HEK293 (cell line): ENCODE measurements around the gene SELENOS.

ENCODE experiments used
- CTCF ChIA-PET: fragments of 350-600 bp; formaldehyde crosslinking; extraction: SDS; loops from one replicate; lab custom pipeline; 2021; ENCODE audit warnings: antibody characterized with exemption; lab: Yijun Ruan, JAX
- POLR2A ChIA-PET: fragments of 300-600 bp; formaldehyde crosslinking; extraction: SDS; loops from one replicate; lab custom pipeline; 2020; ENCODE audit warnings: antibody characterized with exemption, inconsistent platforms; lab: Yijun Ruan, JAX
- H3K27ac ChIP-seq: fragments of 200-500 bp; sonication (Bioruptor generic); 2 replicates; pipeline ENCODE4 v1.5.1; 2014; ENCODE audit warnings: low read depth, low read length, control low read depth, inconsistent platforms; ENCODE audit errors: extremely low read depth
- H3K36me3 ChIP-seq, 2 experiments: fragments of 200-500 bp in 1 of 2; sonication (Bioruptor generic) in 1 of 2; 1 replicate in 1 of 2; 2 replicates in 1 of 2; pipeline ENCODE4 v1.5.1; 2014 to 2017; ENCODE audit warnings: inconsistent platforms in 2 of 2, low read length in 2 of 2; ENCODE audit not compliant: control insufficient read depth in 2 of 2, insufficient read depth in 1 of 2
- H3K4me1 ChIP-seq: fragments of 200-500 bp; sonication (Bioruptor generic); 2 replicates; pipeline ENCODE4 v1.5.1; 2014; ENCODE audit warnings: mild to moderate bottlenecking, low read length, inconsistent platforms; ENCODE audit not compliant: control insufficient read depth, insufficient read depth
- H3K4me3 ChIP-seq: 2 replicates; pipeline ENCODE4 v1.5.1; 2011; ENCODE audit warnings: low read depth, mild to moderate bottlenecking, control low read depth, low read length, moderate library complexity
- H3K9me3 ChIP-seq: fragments of 200-500 bp; sonication (Bioruptor generic); 2 replicates; pipeline ENCODE4 v1.5.1; 2014; ENCODE audit warnings: low read depth, low read length, inconsistent platforms; ENCODE audit not compliant: control insufficient read depth, insufficient read depth
- GLI2 ChIP-seq: fragments of 450-650 bp; formaldehyde crosslinking; IDR thresholded peaks from 2 replicates; pipeline ENCODE4; 2017; ENCODE audit warnings: missing biosample characterization, missing genetic modification characterization, low read depth, borderline replicate concordance
- GLIS1 ChIP-seq: fragments of 450-650 bp; formaldehyde crosslinking; IDR thresholded peaks from 2 replicates; pipeline ENCODE4 v1.5.1; 2016; ENCODE audit warnings: missing biosample characterization, missing genetic modification characterization
- HOXD13 ChIP-seq: sonication (generic); formaldehyde crosslinking; IDR thresholded peaks from 2 replicates; pipeline ENCODE4 v1.8.0; 2022; ENCODE audit warnings: missing genetic modification reagents, borderline replicate concordance
- IKZF3 ChIP-seq: fragments of 450-650 bp; IDR thresholded peaks from 2 replicates; pipeline ENCODE4 v1.5.0; 2018; ENCODE audit warnings: missing biosample characterization, mild to moderate bottlenecking, missing genetic modification characterization, moderate library complexity
- PATZ1 ChIP-seq: fragments of 450-650 bp; formaldehyde crosslinking; IDR thresholded peaks from 2 replicates; pipeline ENCODE4 v1.5.1; 2016; ENCODE audit warnings: missing biosample characterization, missing genetic modification characterization
- SCRT1 ChIP-seq: fragments of 450-650 bp; formaldehyde crosslinking; IDR thresholded peaks from 2 replicates; pipeline ENCODE4 v1.5.1; 2016; ENCODE audit warnings: missing biosample characterization, missing genetic modification characterization, borderline replicate concordance
- SCRT2 ChIP-seq: fragments of 450-650 bp; formaldehyde crosslinking; IDR thresholded peaks from 2 replicates; pipeline ENCODE4 v1.5.1; 2016; ENCODE audit warnings: missing biosample characterization, missing genetic modification characterization
- TCF7L2 ChIP-seq: IDR thresholded peaks from 2 replicates; pipeline ENCODE4 v1.6.1; 2011; ENCODE audit warnings: low read depth, mild to moderate bottlenecking, inconsistent platforms, low read length, moderate library complexity, borderline replicate concordance
- ZBTB10 ChIP-seq: fragments of 450-650 bp; formaldehyde crosslinking; IDR thresholded peaks from 2 replicates; pipeline ENCODE4 v1.5.1; 2016; ENCODE audit warnings: missing biosample characterization, missing genetic modification characterization
- ZBTB48 ChIP-seq: fragments of 450-650 bp; formaldehyde crosslinking; IDR thresholded peaks from 2 replicates; pipeline ENCODE4 v1.5.1; 2016; ENCODE audit warnings: missing biosample characterization, missing genetic modification characterization
- ZBTB7A ChIP-seq: fragments of 450-650 bp; formaldehyde crosslinking; IDR thresholded peaks from 2 replicates; pipeline ENCODE4 v1.5.1; 2016; ENCODE audit warnings: low read depth, missing biosample characterization, missing genetic modification characterization
- ZNF221 ChIP-seq: fragments of 450-650 bp; formaldehyde crosslinking; IDR thresholded peaks from 2 replicates; pipeline ENCODE4 v1.5.1; 2017; ENCODE audit warnings: missing biosample characterization, missing genetic modification characterization, borderline replicate concordance
- ZNF292 ChIP-seq: fragments of 450-650 bp; formaldehyde crosslinking; IDR thresholded peaks from 2 replicates; pipeline ENCODE4 v1.5.1; 2016; ENCODE audit warnings: low read depth, missing biosample characterization, missing genetic modification characterization, borderline replicate concordance
- ZNF311 ChIP-seq: fragments of 450-650 bp; formaldehyde crosslinking; IDR thresholded peaks from 2 replicates; pipeline ENCODE4 v1.5.1; 2017; ENCODE audit warnings: missing biosample characterization, missing genetic modification characterization, borderline replicate concordance
- ZNF560 ChIP-seq: fragments of 450-650 bp; formaldehyde crosslinking; IDR thresholded peaks from 2 replicates; pipeline ENCODE4 v1.5.1; 2017; ENCODE audit warnings: missing biosample characterization, missing genetic modification characterization, borderline replicate concordance
- ZNF670 ChIP-seq: fragments of 450-650 bp; formaldehyde crosslinking; IDR thresholded peaks from 2 replicates; pipeline ENCODE4 v1.5.1; 2016; ENCODE audit warnings: missing biosample characterization, missing genetic modification characterization, low read depth
- ZNF747 ChIP-seq: fragments of 450-650 bp; formaldehyde crosslinking; IDR thresholded peaks from 2 replicates; pipeline ENCODE4 v1.5.1; 2016; ENCODE audit warnings: missing biosample characterization, missing genetic modification characterization
- ZNF768 ChIP-seq: fragments of 450-650 bp; formaldehyde crosslinking; IDR thresholded peaks from 2 replicates; pipeline ENCODE4 v1.5.1; 2018; ENCODE audit warnings: missing biosample characterization, mild to moderate bottlenecking, missing genetic modification characterization
- ZSCAN16 ChIP-seq: fragments of 450-650 bp; formaldehyde crosslinking; IDR thresholded peaks from 2 replicates; pipeline ENCODE4 v1.5.1; 2016; ENCODE audit warnings: missing biosample characterization, missing genetic modification characterization
- ZSCAN4 ChIP-seq: fragments of 450-650 bp; formaldehyde crosslinking; IDR thresholded peaks from 2 replicates; pipeline ENCODE4 v1.5.1; 2017; ENCODE audit warnings: missing biosample characterization, missing genetic modification characterization

The SELENOS gene

GRCh38 chr15:101266787-101267186 is 10.5 kb downstream of the SELENOS start:
- CTCF ChIA-PET: interaction anchor here (0.9 to 2.5 kb wide), 4 partner anchors 9 to 260 kb away, joined by 3 to 13 read pairs (median 8); no protein-coding TSS in a partner anchor
- no peak for TF ChIP-seq IKZF3
- TF ChIP-seq SCRT1: no peak
- TF ChIP-seq SCRT2 (tag by site-specific recombination): no peak
- TF ChIP-seq ZSCAN16 (tag by site-specific recombination): no peak
- TF ChIP-seq, all 188 proteins: peak for 0

GRCh38 chr15:101266034-101266433 is 11.3 kb downstream of the SELENOS start:
- no peaks in the 10 kb centered on the region for H3K9me3 ChIP-seq
- ChIA-PET CTCF (interaction anchor here (1.0 to 2.5 kb wide), 3 partner anchors 8 to 258 kb away, joined by 3 to 13 read pairs (median 13); no protein-coding TSS in a partner anchor), POLR2A (no interaction called here)
- no peak overlapping the region for H3K4me3 ChIP-seq
- no peak for TF ChIP-seq SCRT2 (tag by site-specific recombination)
- no peak for TF ChIP-seq ZBTB10 (tag by site-specific recombination)
- TF ChIP-seq ZNF747 (tag by site-specific recombination): no peak
- no peak for TF ChIP-seq ZNF221 (tag by site-specific recombination)
- TF ChIP-seq PATZ1 (tag by site-specific recombination): no peak
- TF ChIP-seq ZNF768: no peak
- TF ChIP-seq ZNF292 (tag by site-specific recombination): no peak
- no peak for TF ChIP-seq GLIS1
- no peak for TF ChIP-seq ZNF560 (tag by site-specific recombination)
- TF ChIP-seq ZBTB48 (tag by site-specific recombination): no peak
- TF ChIP-seq ZSCAN4 (tag by site-specific recombination): no peak
- no peak for TF ChIP-seq HOXD13 (CRISPR knock-in tag)
- TF ChIP-seq ZNF670: no peak
- no peak for TF ChIP-seq ZNF311 (tag by site-specific recombination)
- no peak for TF ChIP-seq ZBTB7A (tag by site-specific recombination)
- no peak for TF ChIP-seq TCF7L2
- no peak for TF ChIP-seq GLI2 (tag by site-specific recombination)
- no peaks in the 10 kb centered on the region for H3K4me1 ChIP-seq
- peaks cover 8 to 24% of the 10 kb centered on the region in 2 experiments for H3K36me3 ChIP-seq
- H3K27ac ChIP-seq: no peak overlapping the region

More at GRCh38 chr15:101266787-101267186, 10.5 kb downstream of the SELENOS start:
- Histone ChIP-seq H3K9me3 (no peaks in the 10 kb centered on the region), H3K4me3 (no peak overlapping the region), H3K4me1 (no peaks in the 10 kb centered on the region), H3K27ac (no peak overlapping the region), H3K36me3 (peaks cover 14 to 32% of the 10 kb centered on the region in 2 experiments)
- POLR2A ChIA-PET: interaction anchor here (1.3 to 1.7 kb wide), 2 partner anchors 15 to 28 kb away, joined by 4 read pairs; partner anchors contain the start of genes CHSY1 and SNRPA1
